Measurements from ENCODE around the gene RANGRF. TPM values are rescaled to one million over a fixed set of nuclear protein-coding genes. Genes with fewer than 3 reads are reported as not detected.
A peak's percentile ranks its signal among the peaks of the same experiment; 100 is the strongest.

Gene RANGRF, protein sequence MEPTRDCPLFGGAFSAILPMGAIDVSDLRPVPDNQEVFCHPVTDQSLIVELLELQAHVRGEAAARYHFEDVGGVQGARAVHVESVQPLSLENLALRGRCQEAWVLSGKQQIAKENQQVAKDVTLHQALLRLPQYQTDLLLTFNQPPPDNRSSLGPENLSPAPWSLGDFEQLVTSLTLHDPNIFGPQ
- total RNA-seq (10 to 100 TPM; 14.5 to 37.8 (median 28.0) TPM), polyA plus RNA-seq (10 to 100 TPM; 30.1 to 48.3 TPM)
- long read RNA-seq, donor 1, transcript RANGRF-204 (2 exons, 607 nt): minor isoform, 8 of 29 reads
- long read RNA-seq, donor 1, transcript RANGRF-203 (3 exons, 1,140 nt): minor isoform, 5 of 29 reads
- long read RNA-seq, donor 1, transcript RANGRF-202 (4 exons, 1,074 nt): major isoform, 9 of 29 reads
- long read RNA-seq, donor 1, partial matches to known transcripts: 1 of 29 reads
- long read RNA-seq, donor 1, other reads (novel, unspliced or antisense): 1 of 29 reads
- long read RNA-seq, donor 2, transcript RANGRF-202 (4 exons, 1,074 nt): major isoform, 16 of 49 reads
- long read RNA-seq, donor 2, transcript RANGRF-201 (5 exons, 1,009 nt): minor isoform, 8 of 49 reads
- long read RNA-seq, donor 2, partial matches to known transcripts: 20 of 49 reads
- long read RNA-seq, donor 2, other reads (novel, unspliced or antisense): 0 of 49 reads
- long read RNA-seq, donor 3, transcript RANGRF-201 (5 exons, 1,009 nt): major isoform, 11 of 42 reads
- long read RNA-seq, donor 3, transcript RANGRF-204 (2 exons, 607 nt): minor isoform, 5 of 42 reads
- long read RNA-seq, donor 3, transcript RANGRF-202 (4 exons, 1,074 nt): minor isoform, 6 of 42 reads
- long read RNA-seq, donor 3, transcript RANGRF-203 (3 exons, 1,140 nt): minor isoform, 5 of 42 reads
- long read RNA-seq, donor 3, partial matches to known transcripts: 7 of 42 reads
- long read RNA-seq, donor 3, other reads (novel, unspliced or antisense): 5 of 42 reads

DNA sequence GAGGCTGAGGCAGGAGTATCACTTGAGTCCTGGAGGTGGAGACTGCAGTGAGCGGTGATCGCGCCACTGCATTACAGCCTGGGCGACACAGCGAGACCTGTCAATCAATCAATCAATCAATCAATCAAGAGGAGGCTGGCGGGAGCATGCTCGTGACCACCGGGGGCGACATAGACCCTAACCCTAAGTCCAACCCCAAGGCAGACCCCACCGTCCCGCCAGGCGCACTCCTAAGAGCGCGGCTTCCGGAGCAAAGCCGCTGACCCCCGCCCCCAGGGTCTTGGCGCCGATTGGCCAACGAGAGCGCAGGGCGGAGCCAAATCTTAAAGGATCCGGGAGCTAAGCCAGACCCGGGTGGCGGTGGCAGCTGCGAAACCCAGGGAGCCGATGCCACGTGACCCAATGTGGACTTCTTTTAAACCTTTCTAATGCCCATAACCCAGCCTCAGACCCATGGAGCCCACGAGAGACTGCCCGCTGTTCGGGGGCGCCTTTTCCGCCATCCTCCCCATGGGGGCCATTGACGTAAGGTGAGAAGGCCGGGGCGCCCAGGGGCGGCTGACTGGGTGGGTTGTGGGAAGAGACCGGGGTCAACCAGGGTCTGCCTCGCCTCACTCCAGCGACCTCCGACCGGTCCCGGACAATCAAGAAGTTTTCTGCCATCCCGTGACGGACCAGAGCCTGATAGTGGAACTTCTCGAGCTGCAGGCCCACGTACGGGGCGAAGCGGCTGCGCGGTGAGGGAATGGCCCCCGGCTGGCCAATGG is at the start of gene RANGRF:
TSS of gene RANGRF (plus strand) at position 335 of the 767 bp plus-strand sequence. CDS start at position 454, 119 bp downstream.
- Histone ChIP-seq H3K4me1 (ENCODE audit: insufficient read depth) (peaks cover 2% of the 10 kb centered on the region), H3K4me3 (peak within 1 kb of the TSS; percentile 77), H3K9me3 (no peaks in the 10 kb centered on the region), H3K36me3 (no peaks in the 10 kb centered on the region), H3K27ac (peak within 1 kb of the TSS; percentile 72 to 88), H3K27me3 (no peaks in the 10 kb centered on the region)
- TF ChIP-seq, protein P1, sequence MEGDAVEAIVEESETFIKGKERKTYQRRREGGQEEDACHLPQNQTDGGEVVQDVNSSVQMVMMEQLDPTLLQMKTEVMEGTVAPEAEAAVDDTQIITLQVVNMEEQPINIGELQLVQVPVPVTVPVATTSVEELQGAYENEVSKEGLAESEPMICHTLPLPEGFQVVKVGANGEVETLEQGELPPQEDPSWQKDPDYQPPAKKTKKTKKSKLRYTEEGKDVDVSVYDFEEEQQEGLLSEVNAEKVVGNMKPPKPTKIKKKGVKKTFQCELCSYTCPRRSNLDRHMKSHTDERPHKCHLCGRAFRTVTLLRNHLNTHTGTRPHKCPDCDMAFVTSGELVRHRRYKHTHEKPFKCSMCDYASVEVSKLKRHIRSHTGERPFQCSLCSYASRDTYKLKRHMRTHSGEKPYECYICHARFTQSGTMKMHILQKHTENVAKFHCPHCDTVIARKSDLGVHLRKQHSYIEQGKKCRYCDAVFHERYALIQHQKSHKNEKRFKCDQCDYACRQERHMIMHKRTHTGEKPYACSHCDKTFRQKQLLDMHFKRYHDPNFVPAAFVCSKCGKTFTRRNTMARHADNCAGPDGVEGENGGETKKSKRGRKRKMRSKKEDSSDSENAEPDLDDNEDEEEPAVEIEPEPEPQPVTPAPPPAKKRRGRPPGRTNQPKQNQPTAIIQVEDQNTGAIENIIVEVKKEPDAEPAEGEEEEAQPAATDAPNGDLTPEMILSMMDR (IDR thresholded peaks at IDR 0.05): no peak
- TF ChIP-seq POLR2A (IDR thresholded peaks at IDR 0.05): peak; percentile 63
- TF ChIP-seq EP300 (IDR thresholded peaks at IDR 0.05): no peak
- peak; percentile 89 to 94 (median 92) for DNase-seq
- intact Hi-C loops (cut with DNase I): loop anchor here in 2 of 4 donors (5.0 to 10.0 kb wide), 3 partner anchors 36 to 174 kb away; partner anchors contain the start of gene ALOXE3 (in 2 of the 2)
- WGBS, 3 donors: 0 to 1% (median 1%) methylated on average over 50 to 53 of the region's 53 CpGs

DNA sequence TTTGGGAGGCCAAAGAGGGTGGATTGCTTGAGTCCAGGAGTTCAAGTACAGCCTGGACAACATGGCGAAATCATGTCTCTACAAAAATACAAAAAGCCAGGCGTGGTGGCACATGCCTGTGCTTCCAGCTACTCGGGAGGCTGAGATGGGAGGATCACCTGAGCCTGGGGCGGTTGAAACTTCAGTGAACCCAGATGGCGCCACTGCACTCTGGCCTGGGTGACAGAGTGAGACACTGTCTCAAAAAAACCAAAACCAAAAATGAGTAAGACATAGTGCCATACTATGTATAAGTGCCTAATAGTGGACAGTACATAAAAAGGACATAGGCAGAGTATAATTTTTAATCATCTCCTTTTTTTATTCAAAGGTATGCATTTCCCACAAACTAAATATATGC is 44.6 kb upstream of the RANGRF start:
- no peak for TF ChIP-seq EP300 (IDR thresholded peaks at IDR 0.05)
- TF ChIP-seq POLR2A (IDR thresholded peaks at IDR 0.05): no peak
- TF ChIP-seq, protein P1 (IDR thresholded peaks at IDR 0.05): no peak
- Histone ChIP-seq H3K27me3 (no peaks in the 10 kb centered on the region), H3K36me3 (no peaks in the 10 kb centered on the region), H3K4me3 (no peak overlapping the region), H3K4me1 (ENCODE audit: insufficient read depth) (peaks cover 2% of the 10 kb centered on the region), H3K27ac (no peak overlapping the region), H3K9me3 (no peaks in the 10 kb centered on the region)
- WGBS, 3 donors: 91 to 95% (median 94%) methylated on average over 5 of the region's 5 CpGs
- intact Hi-C loops (cut with DNase I): loop anchor here in 1 of 4 donors (10.0 kb wide), 1 partner anchor 51 kb away; the partner anchor contains the start of gene SLC25A35
- DNase-seq: no peak

DNA sequence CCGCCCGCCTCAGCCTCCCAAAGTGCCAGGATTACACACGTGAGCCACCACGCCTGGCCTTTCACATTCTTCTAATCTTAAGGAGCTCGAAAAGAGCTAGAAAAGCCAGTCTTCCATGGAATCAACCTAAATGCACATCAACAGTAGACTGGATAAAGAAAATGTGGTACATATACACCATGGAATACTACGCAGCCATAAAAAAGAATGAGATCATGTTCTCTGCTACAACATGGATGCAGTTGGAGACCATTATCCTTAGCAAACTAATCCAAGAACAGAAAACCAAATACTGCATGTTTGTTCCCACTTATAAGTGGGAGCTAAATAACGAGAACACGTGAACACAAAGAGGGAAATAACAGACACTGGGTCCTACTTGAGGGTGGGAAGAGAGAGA is 43.7 kb upstream of the RANGRF start:
- Histone ChIP-seq H3K27me3 (no peaks in the 10 kb centered on the region), H3K9me3 (no peaks in the 10 kb centered on the region), H3K36me3 (no peaks in the 10 kb centered on the region), H3K27ac (no peak overlapping the region), H3K4me3 (no peak overlapping the region), H3K4me1 (ENCODE audit: insufficient read depth) (peaks cover 2% of the 10 kb centered on the region)
- TF ChIP-seq POLR2A (IDR thresholded peaks at IDR 0.05) (no peak), EP300 (IDR thresholded peaks at IDR 0.05) (no peak)
- TF ChIP-seq, protein P1 (IDR thresholded peaks at IDR 0.05): no peak
- intact Hi-C loops (cut with DNase I): loop anchor here in 1 of 4 donors (10.0 kb wide), 1 partner anchor 50 kb away; the partner anchor contains the start of gene SLC25A35
- DNase-seq: no peak
- WGBS, 3 donors: 96 to 98% (median 96%) methylated on average over 8 of the region's 8 CpGs

Data from ovary (tissue), 10 donors.